Measurements from ENCODE around the gene PDCD2L. TPM values are rescaled to one million over a fixed set of nuclear protein-coding genes. Genes with fewer than 3 reads are reported as not detected.

Gene PDCD2L
- total RNA-seq, result 17.8 TPM

DNA sequence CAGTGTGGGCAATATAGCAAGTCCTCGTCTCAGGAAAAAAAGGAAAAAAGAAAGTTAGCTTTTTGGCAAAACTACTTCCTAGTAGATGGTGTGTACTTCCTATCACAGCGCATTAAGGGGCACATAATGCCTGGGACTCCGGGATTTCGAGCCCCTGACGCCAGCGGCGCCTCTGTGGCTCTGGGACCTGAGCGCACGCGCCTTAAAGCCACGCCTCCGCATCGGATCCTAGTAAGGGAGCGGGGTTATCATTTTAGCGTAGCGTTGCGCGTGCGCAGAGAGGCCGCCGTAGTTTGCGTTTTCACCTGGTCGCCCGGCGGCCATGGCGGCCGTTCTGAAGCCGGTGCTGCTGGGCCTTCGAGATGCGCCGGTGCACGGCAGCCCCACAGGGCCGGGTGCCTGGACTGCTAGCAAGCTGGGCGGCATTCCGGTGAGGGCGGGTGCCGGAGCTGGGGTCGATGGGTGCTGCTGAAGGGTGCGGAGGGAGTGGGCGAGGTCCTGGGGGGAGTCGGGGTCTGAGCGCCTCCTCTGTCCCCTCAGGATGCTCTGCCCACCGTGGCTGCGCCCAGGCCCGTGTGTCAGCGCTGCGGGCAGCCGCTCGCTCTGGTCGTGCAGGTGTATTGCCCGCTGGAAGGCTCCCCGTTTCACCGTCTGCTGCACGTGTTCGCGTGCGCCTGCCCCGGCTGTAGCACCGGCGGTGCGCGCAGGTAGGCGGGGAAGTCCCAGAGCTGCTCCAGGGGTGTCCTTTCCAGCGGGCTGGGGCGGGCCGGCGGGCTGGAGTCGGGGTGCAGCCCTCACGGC lies at the start of gene PDCD2L:
Gene PDCD2L, plus strand, starts transcription at position 291 of the 801 bp plus-strand sequence. Its CDS starts 32 bp downstream, at position 323.

GRCh38 chr19:34364830-34365462 lies 39.3 kb upstream of the PDCD2L start, which contains the start of gene GPI:
TSS of gene GPI (plus strand) at chr19:34365196. CDS start at chr19:34365267, 71 bp downstream.

Other genes with a start within 250 kb of the PDCD2L start
- gene LSM14A, start 231.9 kb upstream of the PDCD2L start, total RNA-seq, result 78.7 TPM
- gene GARRE1, start 149.8 kb upstream of the PDCD2L start, total RNA-seq, result 23.3 TPM
- 176 TPM for gene GPI, start 39.2 kb upstream of the PDCD2L start, total RNA-seq
- 124 TPM for gene UBA2, start 24.0 kb downstream of the PDCD2L start, total RNA-seq
- gene WTIP, start 77.4 kb downstream of the PDCD2L start, total RNA-seq, result 21.0 TPM

All from diencephalon (tissue), 1 donor.